Progenitor cell of endocrine pancreas (in vitro differentiated cells): ENCODE measurements around the gene ADAM12. TPM values are rescaled to one million over a fixed set of nuclear protein-coding genes. Genes with fewer than 3 reads are reported as not detected.

Experiments
- DNase-seq: peaks from one replicate; pipeline ENCODE4 v3.0.0; 2021; ENCODE audit warnings: low spot score; ENCODE audit not compliant: unreplicated experiment
- H3K27ac Mint-ChIP-seq: 2 replicates; pipeline ENCODE4 v1.8.0; 2021; ENCODE audit warnings: mild to moderate bottlenecking, moderate library complexity, mixed read lengths
- H3K27me3 Mint-ChIP-seq: 2 replicates; pipeline ENCODE4 v1.8.0; 2021; ENCODE audit warnings: mixed read lengths
- H3K36me3 Mint-ChIP-seq: 2 replicates; pipeline ENCODE4 v1.8.0; 2022; ENCODE audit warnings: mixed read lengths; ENCODE audit not compliant: insufficient read depth
- H3K4me1 Mint-ChIP-seq: 2 replicates; pipeline ENCODE4 v1.8.0; 2021; ENCODE audit warnings: low read depth, mixed read lengths
- H3K4me3 Mint-ChIP-seq: 2 replicates; pipeline ENCODE4 v1.8.0; 2021; ENCODE audit warnings: low read depth, mild to moderate bottlenecking, moderate library complexity, mixed read lengths
- H3K9me3 Mint-ChIP-seq: 2 replicates; pipeline ENCODE4 v1.8.0; 2021; ENCODE audit warnings: low read depth, mixed read lengths
- total RNA-seq: library from RNA; stranded (reverse); gene quantifications from 2 replicates; pipeline ENCODE4 v1.2.1, GENCODE V29; 2021
- TF ChIP-seq, protein P1 (sequence below): fragments of 200-600 bp; sonication (generic); IDR thresholded peaks from one replicate; pipeline ENCODE4 v1.5.0; 2021; ENCODE audit warnings: antibody characterized with exemption, mild to moderate bottlenecking; ENCODE audit not compliant: unreplicated experiment

The ADAM12 gene
- total RNA-seq, 1 donor from 2014 or later, result 1.8 TPM

DNA sequence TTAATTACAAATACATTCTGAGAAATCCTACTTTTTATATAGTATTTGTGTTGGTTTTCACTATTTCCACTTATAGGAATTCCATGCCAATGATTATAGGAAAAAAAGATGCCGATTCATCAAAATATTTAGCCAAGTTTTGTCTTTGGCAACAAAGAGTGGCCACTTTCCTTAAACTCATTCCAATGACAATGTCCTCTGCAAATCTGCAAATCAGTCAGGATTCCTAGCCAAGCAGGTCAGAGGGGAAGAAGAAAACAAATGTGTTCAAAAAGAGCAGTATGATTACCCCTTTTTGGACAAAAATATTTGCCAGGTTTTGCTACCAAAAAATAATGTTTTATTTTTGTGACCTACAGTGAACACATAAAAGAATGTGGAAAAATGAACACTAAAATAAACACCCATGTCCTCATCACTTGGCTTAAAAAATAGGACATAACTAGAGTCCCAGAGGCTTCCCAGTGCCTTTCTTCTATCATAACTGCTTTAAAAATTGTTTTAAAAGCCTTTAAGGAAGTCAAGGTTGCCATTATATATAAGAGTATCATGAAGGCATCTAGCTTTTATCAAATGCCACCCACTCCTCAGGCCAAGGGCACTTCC, 125.9 kb downstream of the ADAM12 start:
- DNase-seq, result no peak

DNA sequence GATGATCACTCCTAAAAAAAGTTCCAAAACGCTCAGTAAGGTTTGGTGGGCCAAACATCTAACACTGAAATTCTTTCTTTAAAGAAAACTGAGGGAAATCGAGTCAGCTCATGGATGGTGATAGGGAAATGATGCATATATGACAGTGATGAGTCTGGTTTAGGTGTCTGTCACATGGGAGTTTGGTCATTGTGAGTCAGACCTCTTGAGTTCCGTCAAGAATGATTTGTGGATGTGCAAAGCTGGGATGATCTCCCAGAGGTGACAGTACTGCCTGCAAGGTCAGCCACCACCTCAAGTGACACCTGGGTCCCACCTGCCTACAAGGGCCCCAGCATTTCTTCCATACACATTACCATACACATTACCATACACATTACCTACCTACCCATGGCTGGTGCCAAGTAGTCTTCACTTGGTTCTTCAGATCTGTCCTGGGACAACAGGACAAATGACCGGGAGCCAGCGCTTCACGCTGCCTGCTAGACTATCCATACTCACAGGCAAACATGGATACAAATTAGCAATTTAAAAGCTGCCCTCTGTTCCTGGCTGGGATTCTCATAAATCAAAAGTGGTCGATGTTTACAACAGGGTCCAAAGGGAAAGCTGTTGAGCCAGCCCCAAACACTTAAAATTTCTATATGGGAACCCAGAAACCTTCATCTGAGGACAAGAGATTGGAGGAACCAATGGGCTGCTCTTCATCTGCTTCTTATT, 128.4 kb downstream of the ADAM12 start:
- H3K4me1 Mint-ChIP-seq, result no peaks in the 10 kb centered on the region
- DNase-seq, result no peak
- no peaks in the 10 kb centered on the region for H3K9me3 Mint-ChIP-seq
- no peak overlapping the region for H3K27ac Mint-ChIP-seq
- TF ChIP-seq, protein P1, sequence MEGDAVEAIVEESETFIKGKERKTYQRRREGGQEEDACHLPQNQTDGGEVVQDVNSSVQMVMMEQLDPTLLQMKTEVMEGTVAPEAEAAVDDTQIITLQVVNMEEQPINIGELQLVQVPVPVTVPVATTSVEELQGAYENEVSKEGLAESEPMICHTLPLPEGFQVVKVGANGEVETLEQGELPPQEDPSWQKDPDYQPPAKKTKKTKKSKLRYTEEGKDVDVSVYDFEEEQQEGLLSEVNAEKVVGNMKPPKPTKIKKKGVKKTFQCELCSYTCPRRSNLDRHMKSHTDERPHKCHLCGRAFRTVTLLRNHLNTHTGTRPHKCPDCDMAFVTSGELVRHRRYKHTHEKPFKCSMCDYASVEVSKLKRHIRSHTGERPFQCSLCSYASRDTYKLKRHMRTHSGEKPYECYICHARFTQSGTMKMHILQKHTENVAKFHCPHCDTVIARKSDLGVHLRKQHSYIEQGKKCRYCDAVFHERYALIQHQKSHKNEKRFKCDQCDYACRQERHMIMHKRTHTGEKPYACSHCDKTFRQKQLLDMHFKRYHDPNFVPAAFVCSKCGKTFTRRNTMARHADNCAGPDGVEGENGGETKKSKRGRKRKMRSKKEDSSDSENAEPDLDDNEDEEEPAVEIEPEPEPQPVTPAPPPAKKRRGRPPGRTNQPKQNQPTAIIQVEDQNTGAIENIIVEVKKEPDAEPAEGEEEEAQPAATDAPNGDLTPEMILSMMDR, result no peak
- H3K4me3 Mint-ChIP-seq, result no peak overlapping the region
- H3K27me3 Mint-ChIP-seq, result peaks cover 56% of the 10 kb centered on the region
- no peaks in the 10 kb centered on the region for H3K36me3 Mint-ChIP-seq

More for the DNA sequence above, 125.9 kb downstream of the ADAM12 start:
- Mint-ChIP-seq H3K9me3 (peaks cover 15% of the 10 kb centered on the region), H3K27me3 (peaks cover 41% of the 10 kb centered on the region), H3K4me3 (no peak overlapping the region), H3K27ac (no peak overlapping the region), H3K36me3 (peaks cover 2% of the 10 kb centered on the region), H3K4me1 (no peaks in the 10 kb centered on the region)
- TF ChIP-seq, protein P1, result no peak

DNA sequence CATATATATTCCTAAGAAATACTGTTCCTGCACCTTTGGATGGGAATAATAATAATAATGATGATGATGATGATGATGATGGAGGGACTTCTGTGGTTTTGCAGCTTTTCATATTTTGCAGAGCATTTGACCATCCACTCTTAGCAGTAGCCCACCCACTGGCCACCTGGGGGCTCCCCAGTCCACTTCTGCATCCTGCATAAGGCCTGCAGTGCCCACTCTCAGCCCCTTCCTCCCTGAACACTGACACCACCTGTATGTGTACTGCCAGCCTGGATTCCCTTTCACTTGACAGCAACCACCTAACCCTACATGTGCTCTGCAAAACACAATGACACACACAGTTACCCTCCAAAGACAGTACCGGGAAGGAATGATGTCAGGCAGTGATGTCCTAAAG, 131.4 kb downstream of the ADAM12 start:
- Mint-ChIP-seq H3K27ac (no peak overlapping the region), H3K4me1 (no peaks in the 10 kb centered on the region), H3K27me3 (peaks cover 74% of the 10 kb centered on the region), H3K4me3 (no peak overlapping the region), H3K36me3 (no peaks in the 10 kb centered on the region), H3K9me3 (peaks cover 3% of the 10 kb centered on the region)
- TF ChIP-seq, protein P1, result peak; percentile 26
- no peak for DNase-seq

DNA sequence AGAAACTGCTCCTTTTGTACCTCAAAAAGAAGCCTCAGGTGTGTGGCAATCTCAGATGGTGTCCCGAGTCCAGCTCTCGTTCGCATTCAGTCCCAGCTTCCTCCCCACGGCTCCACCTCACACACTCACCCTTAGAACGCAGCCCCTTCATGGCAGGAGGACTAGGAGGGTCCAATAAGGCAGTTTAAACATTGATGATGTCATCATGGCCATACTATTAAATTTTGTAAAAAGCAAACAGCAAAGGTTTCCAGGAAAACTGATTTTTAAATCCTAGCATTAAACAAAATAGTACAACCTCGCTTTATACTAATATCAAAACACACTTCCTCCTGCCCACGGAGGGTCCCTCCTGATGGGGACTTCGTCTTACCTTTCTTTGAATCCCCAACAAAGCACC, 133.0 kb downstream of the ADAM12 start:
- Mint-ChIP-seq H3K27ac (no peak overlapping the region), H3K27me3 (peaks cover 75% of the 10 kb centered on the region), H3K36me3 (no peaks in the 10 kb centered on the region), H3K9me3 (peaks cover 13% of the 10 kb centered on the region), H3K4me1 (peaks cover under 1% of the 10 kb centered on the region), H3K4me3 (no peak overlapping the region)
- TF ChIP-seq, protein P1, result no peak
- DNase-seq, result no peak

DNA sequence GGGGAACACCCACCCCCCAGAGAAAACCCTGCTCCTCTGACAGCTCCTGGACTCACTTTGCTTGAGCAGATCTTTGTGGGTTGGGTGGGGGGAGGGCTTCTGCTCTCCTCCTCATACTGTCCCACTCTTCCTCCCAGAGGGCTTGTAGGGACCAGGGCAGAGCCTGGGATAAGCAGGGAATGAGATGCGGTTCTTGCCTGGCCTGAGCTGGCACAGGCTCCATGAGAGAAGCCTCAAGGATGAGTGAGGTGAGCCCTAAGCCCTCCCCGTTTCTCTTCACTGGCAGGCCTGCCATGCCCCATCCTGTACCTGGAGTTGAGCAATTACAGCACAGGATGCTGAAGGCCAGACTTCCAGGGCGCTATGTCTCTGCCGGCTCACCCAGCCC, 134.7 kb downstream of the ADAM12 start:
- TF ChIP-seq, protein P1, result no peak

More for the DNA sequence above, 134.7 kb downstream of the ADAM12 start:
- Mint-ChIP-seq H3K27ac (no peak overlapping the region), H3K4me1 (peaks cover 7% of the 10 kb centered on the region), H3K36me3 (no peaks in the 10 kb centered on the region), H3K27me3 (peaks cover 67% of the 10 kb centered on the region), H3K9me3 (peaks cover 13% of the 10 kb centered on the region), H3K4me3 (no peak overlapping the region)
- DNase-seq, result no peak
